Caco-2 (cell line): Measurements from ENCODE around the gene GLT8D1. TPM values are rescaled to one million over a fixed set of nuclear protein-coding genes. Genes with fewer than 3 reads are reported as not detected.

ENCODE experiments used
- BruUV-seq: library from RNA; stranded (reverse); fragments of 400-500 nt; replicated peaks from 2 replicates; lab custom pipeline; 2021; lab: Mats Ljungman, UMichigan
- CTCF ChIA-PET: fragments of 300-600 bp; sonication (Branson Sonifier 250); formaldehyde crosslinking; loops from one replicate; lab custom pipeline; 2022; ENCODE audit warnings: antibody characterized with exemption; lab: Charles Lee
- POLR2A ChIA-PET: fragments of 300-600 bp; sonication (Branson Sonifier 250); formaldehyde crosslinking; loops from one replicate; lab custom pipeline; 2022; ENCODE audit warnings: antibody characterized with exemption; lab: Charles Lee
- DNase-seq, 2 experiments: peaks; one replicate each; pipeline versions ENCODE4 v3.0.0 to v3.0.0-alpha.2; 2020 to 2022
- H3K27me3 ChIP-seq: replicated peaks from 2 replicates; pipeline ENCODE4 v1.6.0; 2011; ENCODE audit warnings: low read length; ENCODE audit not compliant: control insufficient read depth, insufficient read depth
- H3K36me3 ChIP-seq: 2 replicates; pipeline ENCODE4 v1.5.1; 2011; ENCODE audit warnings: low read length; ENCODE audit not compliant: control insufficient read depth, insufficient read depth
- H3K4me1 ChIP-seq: fragments of 250-450 bp; sonication (Bioruptor Pico); 2 replicates; pipeline ENCODE4 v1.5.1; 2020; ENCODE audit warnings: mild to moderate bottlenecking
- H3K4me3 ChIP-seq: 2 replicates; pipeline ENCODE4 v1.5.1; 2011; ENCODE audit warnings: low read depth, mild to moderate bottlenecking, control low read depth, low read length
- H3K9me3 ChIP-seq: fragments of 250-450 bp; sonication (Bioruptor Pico); 2 replicates; pipeline ENCODE4 v1.5.1; 2020; ENCODE audit warnings: mild to moderate bottlenecking, moderate library complexity
- H3K27ac Mint-ChIP-seq: one replicate; pipeline ENCODE4 v1.8.0; 2022; ENCODE audit warnings: mixed read lengths; ENCODE audit not compliant: unreplicated experiment
- H3K27me3 Mint-ChIP-seq: one replicate; pipeline ENCODE4 v1.8.0; 2022; ENCODE audit warnings: mixed read lengths; ENCODE audit not compliant: insufficient read depth, unreplicated experiment
- H3K36me3 Mint-ChIP-seq: one replicate; pipeline ENCODE4 v1.8.0; 2022; ENCODE audit warnings: mild to moderate bottlenecking, mixed read lengths; ENCODE audit not compliant: insufficient read depth, unreplicated experiment
- H3K4me1 Mint-ChIP-seq: one replicate; pipeline ENCODE4 v1.8.0; 2022; ENCODE audit warnings: low read depth, mixed read lengths; ENCODE audit not compliant: unreplicated experiment
- H3K4me3 Mint-ChIP-seq: one replicate; pipeline ENCODE4 v1.8.0; 2022; ENCODE audit warnings: mild to moderate bottlenecking, moderate library complexity, mixed read lengths; ENCODE audit not compliant: unreplicated experiment
- H3K9me3 Mint-ChIP-seq: one replicate; pipeline ENCODE4 v1.8.0; 2022; ENCODE audit warnings: mixed read lengths; ENCODE audit not compliant: unreplicated experiment
- CTCF ChIP-seq, 2 experiments: fragments of 200-600 bp in 1 of 2; IDR thresholded peaks; 1 replicate in 1 of 2; 2 replicates in 1 of 2; pipeline versions ENCODE4 v1.5.1 to v1.8.0; 2011 to 2022; ENCODE audit warnings: antibody characterized with exemption in 1 of 2, control low read depth in 1 of 2, inconsistent platforms in 1 of 2, low read depth in 1 of 2, low read length in 1 of 2, mild to moderate bottlenecking in 1 of 2, moderate library complexity in 1 of 2; ENCODE audit not compliant: insufficient read depth in 1 of 2, severe bottlenecking in 1 of 2, unreplicated experiment in 1 of 2
- intact Hi-C: fragments of 100-400 bp; cut with micrococcal nuclease; formaldehyde crosslinking; loops from one replicate; pipeline ENCODE4 v1.10.0; 2022; ENCODE audit not compliant: unreplicated experiment
- total RNA-seq: library from RNA; stranded (reverse); gene quantifications from 2 replicates; pipeline ENCODE4 v1.2.3, GENCODE V29; 2022

The GLT8D1 gene
- total RNA-seq, 1 experiment from 2014 or later, result 31.4 TPM

- peaks cover 46% of the 10 kb centered on the region for H3K36me3 Mint-ChIP-seq
- intact Hi-C loops, result no loop called here
- TF ChIP-seq CTCF (IDR thresholded peaks at IDR 0.05; ENCODE audit: insufficient read depth in 1 of 2, low read depth in 1 of 2, low read length in 1 of 2, severe bottlenecking in 1 of 2, unreplicated experiment in 1 of 2), result no peak
- no peak overlapping the region for H3K27ac Mint-ChIP-seq
- Histone ChIP-seq H3K4me3 (no peak overlapping the region), H3K4me1 (no peaks in the 10 kb centered on the region), H3K27me3 (no peaks in the 10 kb centered on the region), H3K9me3 (no peaks in the 10 kb centered on the region), H3K36me3 (peaks cover 3% of the 10 kb centered on the region)
- POLR2A ChIA-PET, result no interaction called here
- H3K9me3 Mint-ChIP-seq, result no peaks in the 10 kb centered on the region
- DNase-seq, result no peak
- H3K4me3 Mint-ChIP-seq, result no peak overlapping the region
- no peaks in the 10 kb centered on the region for H3K27me3 Mint-ChIP-seq
- CTCF ChIA-PET, result no interaction called here
- H3K4me1 Mint-ChIP-seq, result no peaks in the 10 kb centered on the region
- no TSS peak for BruUV-seq
Observed at GRCh38 chr3:52670621-52671521, 34.7 kb downstream of the GLT8D1 start.

GRCh38 chr3:52663098-52663497 lies 42.5 kb downstream of the GLT8D1 start:
- peaks cover 47% of the 10 kb centered on the region for H3K36me3 Mint-ChIP-seq
- no peaks in the 10 kb centered on the region for H3K27me3 Mint-ChIP-seq
- Histone ChIP-seq H3K27me3 (no peaks in the 10 kb centered on the region), H3K4me1 (no peaks in the 10 kb centered on the region), H3K36me3 (peaks cover 1% of the 10 kb centered on the region), H3K9me3 (no peaks in the 10 kb centered on the region), H3K4me3 (no peak overlapping the region)
- DNase-seq, result no peak
- no peak overlapping the region for H3K4me3 Mint-ChIP-seq
- no peak overlapping the region for H3K27ac Mint-ChIP-seq
- no peak for TF ChIP-seq CTCF (IDR thresholded peaks at IDR 0.05; ENCODE audit: insufficient read depth in 1 of 2, low read depth in 1 of 2, low read length in 1 of 2, severe bottlenecking in 1 of 2, unreplicated experiment in 1 of 2)
- no peaks in the 10 kb centered on the region for H3K9me3 Mint-ChIP-seq
- BruUV-seq, result no TSS peak
- ChIA-PET POLR2A (no interaction called here), CTCF (interaction anchor here (0.7 kb wide), 1 partner anchor 311 kb away, joined by 3 read pairs; no protein-coding TSS in a partner anchor)
- intact Hi-C loops, result no loop called here
- no peaks in the 10 kb centered on the region for H3K4me1 Mint-ChIP-seq

GRCh38 chr3:52660046-52660445 lies 45.5 kb downstream of the GLT8D1 start:
- no TSS peak for BruUV-seq
- ChIA-PET CTCF (no interaction called here), POLR2A (no interaction called here)
- Mint-ChIP-seq H3K27ac (no peak overlapping the region), H3K9me3 (no peaks in the 10 kb centered on the region), H3K4me1 (no peaks in the 10 kb centered on the region), H3K4me3 (no peak overlapping the region), H3K36me3 (peaks cover 53% of the 10 kb centered on the region), H3K27me3 (no peaks in the 10 kb centered on the region)
- intact Hi-C loops, result no loop called here
- Histone ChIP-seq H3K9me3 (no peaks in the 10 kb centered on the region), H3K4me3 (no peak overlapping the region), H3K4me1 (no peaks in the 10 kb centered on the region), H3K36me3 (peaks cover 3% of the 10 kb centered on the region; the same call in 1 of the 2 replicates), H3K27me3 (no peaks in the 10 kb centered on the region)
- TF ChIP-seq CTCF (IDR thresholded peaks at IDR 0.05; ENCODE audit: insufficient read depth in 1 of 2, low read depth in 1 of 2, low read length in 1 of 2, severe bottlenecking in 1 of 2, unreplicated experiment in 1 of 2), result no peak
- DNase-seq, result no peak
